ENCODE measurements around the gene ZNF254. TPM values are rescaled to one million over a fixed set of nuclear protein-coding genes. Genes with fewer than 3 reads are reported as not detected.

ZNF254 gene
- total RNA-seq, 3 donors from 2014 or later, result 19.4 to 48.9 (median 33.4) TPM

DNA sequence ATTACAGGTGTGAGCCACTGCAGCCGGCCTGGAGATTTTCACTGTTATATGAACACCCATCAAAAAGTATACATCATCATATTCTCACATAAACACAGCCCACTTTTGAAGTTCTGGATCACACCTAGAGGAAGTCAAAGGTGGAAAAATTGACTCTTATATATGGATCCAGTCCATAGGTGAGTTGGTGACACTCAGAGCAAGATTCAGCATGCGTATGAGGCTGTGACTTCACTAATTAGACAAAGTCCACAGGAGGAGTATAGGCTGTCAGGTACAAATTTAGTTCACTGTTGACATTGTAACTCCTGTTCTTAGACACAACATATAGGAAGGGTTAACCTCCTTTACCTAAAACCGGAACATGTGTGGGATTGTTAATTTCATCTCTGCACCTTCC, 31.4 kb upstream of the ZNF254 start:
- H3K36me3 ChIP-seq, result no peaks in the 10 kb centered on the region
- DNase-seq (ENCODE audit: low spot score in 2 of 2), result no peak
- intact Hi-C loops (cut with DNase I; ENCODE audit: low total_unique reads), result no loop called here

DNA sequence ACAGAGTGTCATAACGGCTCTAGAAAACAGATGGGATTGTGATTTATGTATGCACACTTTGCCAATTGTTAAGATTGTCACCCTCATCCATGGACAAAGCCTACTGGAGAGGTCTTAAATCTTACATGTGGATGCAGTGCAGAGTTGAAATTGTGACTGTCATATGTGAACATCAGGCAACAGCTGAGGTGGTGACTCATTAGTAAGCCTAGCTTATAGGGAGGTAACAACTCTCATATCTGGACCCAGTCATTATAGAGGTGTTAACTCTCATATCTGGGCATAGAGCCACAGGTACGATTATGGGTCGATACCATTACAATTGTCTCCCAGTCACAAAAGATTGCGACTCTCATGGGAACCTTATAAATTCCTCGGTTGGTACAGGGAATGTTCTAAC, 29.8 kb upstream of the ZNF254 start:
- TF ChIP-seq POLR2A (IDR thresholded peaks at IDR 0.05) (no peak), POLR2AphosphoS5 (IDR thresholded peaks at IDR 0.05) (no peak)
- TF ChIP-seq, protein P1, sequence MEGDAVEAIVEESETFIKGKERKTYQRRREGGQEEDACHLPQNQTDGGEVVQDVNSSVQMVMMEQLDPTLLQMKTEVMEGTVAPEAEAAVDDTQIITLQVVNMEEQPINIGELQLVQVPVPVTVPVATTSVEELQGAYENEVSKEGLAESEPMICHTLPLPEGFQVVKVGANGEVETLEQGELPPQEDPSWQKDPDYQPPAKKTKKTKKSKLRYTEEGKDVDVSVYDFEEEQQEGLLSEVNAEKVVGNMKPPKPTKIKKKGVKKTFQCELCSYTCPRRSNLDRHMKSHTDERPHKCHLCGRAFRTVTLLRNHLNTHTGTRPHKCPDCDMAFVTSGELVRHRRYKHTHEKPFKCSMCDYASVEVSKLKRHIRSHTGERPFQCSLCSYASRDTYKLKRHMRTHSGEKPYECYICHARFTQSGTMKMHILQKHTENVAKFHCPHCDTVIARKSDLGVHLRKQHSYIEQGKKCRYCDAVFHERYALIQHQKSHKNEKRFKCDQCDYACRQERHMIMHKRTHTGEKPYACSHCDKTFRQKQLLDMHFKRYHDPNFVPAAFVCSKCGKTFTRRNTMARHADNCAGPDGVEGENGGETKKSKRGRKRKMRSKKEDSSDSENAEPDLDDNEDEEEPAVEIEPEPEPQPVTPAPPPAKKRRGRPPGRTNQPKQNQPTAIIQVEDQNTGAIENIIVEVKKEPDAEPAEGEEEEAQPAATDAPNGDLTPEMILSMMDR (IDR thresholded peaks at IDR 0.05), result no peak
- Histone ChIP-seq H3K27me3 (no peaks in the 10 kb centered on the region), H3K9me3 (no peaks in the 10 kb centered on the region), H3K4me3 (no peak overlapping the region), H3K36me3 (no peaks in the 10 kb centered on the region), H3K4me1 (no peaks in the 10 kb centered on the region), H3K27ac (no peak overlapping the region)
- DNase-seq (ENCODE audit: low spot score in 2 of 2), result no peak
- intact Hi-C loops (cut with DNase I; ENCODE audit: low total_unique reads), result no loop called here

More for the DNA sequence above, 31.4 kb upstream of the ZNF254 start:
- H3K4me1 ChIP-seq, result no peaks in the 10 kb centered on the region
- TF ChIP-seq POLR2A (IDR thresholded peaks at IDR 0.05) (no peak), POLR2AphosphoS5 (IDR thresholded peaks at IDR 0.05) (no peak)
- TF ChIP-seq, protein P1 (IDR thresholded peaks at IDR 0.05), result no peak
- peak overlapping the region in 1 of 2 donors; percentile 3 for H3K27ac ChIP-seq
- H3K4me3 ChIP-seq, result no peak overlapping the region
- H3K27me3 ChIP-seq, result no peaks in the 10 kb centered on the region
- H3K9me3 ChIP-seq, result no peaks in the 10 kb centered on the region

DNA sequence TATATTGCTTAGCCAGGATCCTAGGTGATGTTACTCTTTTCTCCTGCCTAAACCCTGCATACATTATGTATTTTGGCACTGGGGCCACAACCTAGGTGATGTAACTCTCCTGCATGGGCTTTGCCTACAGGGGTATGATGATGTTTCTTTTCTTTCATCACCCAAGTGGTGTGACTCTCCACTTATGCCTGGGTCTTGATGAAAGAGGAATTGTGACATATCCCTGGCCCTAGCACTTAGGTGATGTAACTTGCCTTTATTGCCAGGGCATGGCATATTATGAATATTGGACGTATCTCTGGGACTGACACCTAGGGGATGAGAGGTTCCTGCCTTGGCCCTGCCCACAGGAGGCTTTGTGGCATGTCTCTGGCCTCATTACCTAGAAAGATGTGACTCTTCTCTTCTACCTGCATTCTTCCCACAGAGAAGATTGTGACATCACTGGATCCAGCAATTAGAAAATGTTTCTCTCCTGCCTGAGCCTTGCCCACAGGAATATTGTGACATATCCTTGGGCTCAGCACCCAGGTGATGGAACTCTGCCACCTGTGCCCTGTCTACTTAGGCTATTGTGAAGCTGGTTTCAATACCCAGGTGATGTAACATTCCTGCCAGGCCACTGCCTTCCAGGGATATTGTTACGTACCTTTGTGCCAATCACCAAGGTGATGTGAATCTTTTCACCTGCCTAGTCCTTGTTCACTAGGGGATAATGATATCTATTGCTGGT, 27.3 kb upstream of the ZNF254 start:
- Histone ChIP-seq H3K27me3 (no peaks in the 10 kb centered on the region), H3K27ac (peak overlapping the region; percentile 71 to 78), H3K4me1 (no peaks in the 10 kb centered on the region), H3K9me3 (no peaks in the 10 kb centered on the region), H3K4me3 (no peak overlapping the region), H3K36me3 (no peaks in the 10 kb centered on the region)
- DNase-seq (ENCODE audit: low spot score in 2 of 2), result peak in 1 of 2 donors; percentile 83
- intact Hi-C loops (cut with DNase I; ENCODE audit: low total_unique reads), result no loop called here
- peak in 1 of 3 donors; percentile 25 for TF ChIP-seq POLR2AphosphoS5 (IDR thresholded peaks at IDR 0.05)
- no peak for TF ChIP-seq POLR2A (IDR thresholded peaks at IDR 0.05)

DNA sequence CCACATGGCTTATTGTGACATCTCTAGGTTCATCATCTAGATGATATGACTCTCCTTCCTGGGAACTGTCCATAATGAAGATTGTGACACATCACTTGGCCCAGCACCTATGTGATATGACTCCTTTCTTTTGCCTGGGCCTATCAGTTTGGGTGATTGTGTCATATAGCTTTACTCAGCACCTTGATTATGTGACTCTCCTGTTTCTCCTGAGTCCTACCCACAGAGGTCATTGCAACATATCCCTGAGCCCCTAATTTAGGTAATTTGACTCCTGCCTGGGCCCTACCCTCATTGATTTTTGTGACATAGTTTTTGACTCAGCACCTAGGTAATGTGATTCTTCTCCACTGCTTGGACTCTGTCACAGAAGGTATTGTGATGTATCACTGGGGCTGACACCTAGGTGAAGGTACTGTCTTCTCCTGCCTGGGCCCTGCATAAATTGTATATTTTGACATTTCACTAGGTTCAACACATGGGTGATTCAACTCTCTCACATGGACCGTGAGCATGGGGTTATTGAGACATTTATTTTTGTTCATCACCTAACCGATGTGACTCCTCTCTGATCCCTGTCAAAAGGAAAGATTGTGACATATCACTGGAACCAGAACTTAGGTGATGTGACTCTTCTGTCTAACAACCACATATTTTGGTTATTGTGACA, 26.2 kb upstream of the ZNF254 start:
- no peaks in the 10 kb centered on the region for H3K36me3 ChIP-seq
- DNase-seq (ENCODE audit: low spot score in 2 of 2), result no peak
- no peaks in the 10 kb centered on the region for H3K4me1 ChIP-seq
- H3K4me3 ChIP-seq, result no peak overlapping the region
- TF ChIP-seq, protein P1 (IDR thresholded peaks at IDR 0.05), result no peak
- TF ChIP-seq POLR2AphosphoS5 (IDR thresholded peaks at IDR 0.05), result no peak
- no peak for TF ChIP-seq POLR2A (IDR thresholded peaks at IDR 0.05)
- no peaks in the 10 kb centered on the region for H3K27me3 ChIP-seq
- intact Hi-C loops (cut with DNase I; ENCODE audit: low total_unique reads), result no loop called here
- peak overlapping the region; percentile 71 to 78 for H3K27ac ChIP-seq
- no peaks in the 10 kb centered on the region for H3K9me3 ChIP-seq

GRCh38 chr19:24062190-24062589, 24.8 kb upstream of the ZNF254 start:
- no peak for TF ChIP-seq POLR2A (IDR thresholded peaks at IDR 0.05)
- TF ChIP-seq POLR2AphosphoS5 (IDR thresholded peaks at IDR 0.05), result no peak
- TF ChIP-seq, protein P1 (IDR thresholded peaks at IDR 0.05), result no peak
- intact Hi-C loops (cut with DNase I; ENCODE audit: low total_unique reads), result no loop called here
- H3K4me1 ChIP-seq, result no peaks in the 10 kb centered on the region
- no peaks in the 10 kb centered on the region for H3K27me3 ChIP-seq
- no peaks in the 10 kb centered on the region for H3K9me3 ChIP-seq
- no peak overlapping the region for H3K27ac ChIP-seq
- no peak for DNase-seq (ENCODE audit: low spot score in 2 of 2)
- no peak overlapping the region for H3K4me3 ChIP-seq
- H3K36me3 ChIP-seq, result no peaks in the 10 kb centered on the region
